GM18519 (cell line): ENCODE measurements around the gene XXYLT1.
"Not testable (repeated sequence)": the region's sequence is repeated elsewhere in the genome, so short reads cannot be mapped to it uniquely, and the experiment has no call there.

Experiments used
- ATAC-seq: cut with Tn5 transposase; IDR thresholded peaks from one replicate; pipeline ENCODE4 v1.9.1; 2021; ENCODE audit warnings: mild to moderate bottlenecking, moderate library complexity; ENCODE audit not compliant: unreplicated experiment, low FRiP score

XXYLT1 gene

DNA sequence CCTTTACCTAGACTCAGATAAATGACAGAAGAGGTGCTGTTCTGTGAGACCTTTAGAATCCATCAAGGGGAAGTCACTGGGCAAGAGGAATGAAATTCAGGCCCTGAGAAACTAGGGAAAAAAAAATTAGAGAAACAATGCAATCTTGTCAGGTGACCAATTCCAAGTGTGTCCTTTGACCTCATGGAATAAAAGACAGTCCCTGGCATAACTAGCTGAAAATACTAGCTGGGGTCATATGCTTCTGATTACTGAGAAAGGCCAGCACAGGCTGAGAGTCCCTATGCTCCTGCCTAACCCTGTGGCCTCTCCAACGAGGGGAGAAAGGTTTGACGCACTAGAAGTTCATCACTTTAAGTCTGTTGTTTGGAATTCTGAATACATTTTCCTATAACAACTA, 167.3 kb downstream of the XXYLT1 start:
- ATAC-seq = no peak

DNA sequence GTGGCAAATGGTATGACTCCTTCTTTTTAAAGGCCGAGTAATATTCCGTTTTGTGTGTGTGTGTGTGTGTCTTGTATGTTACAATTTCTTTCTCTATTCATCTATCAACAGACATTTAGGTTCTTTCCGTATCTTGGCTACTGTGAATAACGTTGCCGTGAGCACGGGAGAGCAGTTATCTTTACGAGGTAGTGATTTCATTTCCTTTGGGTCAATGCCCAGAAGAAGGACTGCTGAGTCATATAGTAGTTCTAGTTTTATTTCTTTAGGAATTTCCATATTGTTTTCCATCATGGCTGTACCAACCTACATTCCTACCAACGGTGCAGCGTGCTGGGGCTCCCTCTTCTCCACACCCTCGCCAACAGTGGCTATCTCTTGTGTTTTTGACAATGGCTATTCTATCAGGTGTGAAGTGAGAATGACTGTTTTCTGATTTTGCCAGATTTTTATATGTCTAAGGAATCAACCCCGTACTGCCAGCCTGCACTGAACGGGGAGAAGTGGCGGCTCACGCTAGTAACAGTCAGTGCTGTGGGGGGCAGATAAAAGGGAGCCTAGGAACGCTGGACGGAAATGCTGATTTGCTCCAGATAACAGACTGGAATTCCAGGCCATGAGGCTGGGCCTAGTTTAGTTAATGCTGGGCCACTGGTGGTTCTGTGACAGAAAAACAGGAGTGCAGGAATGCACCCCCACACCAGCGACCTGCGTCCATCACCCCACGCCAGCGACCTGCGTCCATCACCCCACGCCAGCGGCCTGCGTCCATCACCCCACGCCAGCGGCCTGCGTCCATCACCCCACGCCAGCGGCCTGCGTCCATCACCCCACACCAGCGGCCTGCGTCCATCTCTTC, 168.1 kb downstream of the XXYLT1 start:
- no peak for ATAC-seq

DNA sequence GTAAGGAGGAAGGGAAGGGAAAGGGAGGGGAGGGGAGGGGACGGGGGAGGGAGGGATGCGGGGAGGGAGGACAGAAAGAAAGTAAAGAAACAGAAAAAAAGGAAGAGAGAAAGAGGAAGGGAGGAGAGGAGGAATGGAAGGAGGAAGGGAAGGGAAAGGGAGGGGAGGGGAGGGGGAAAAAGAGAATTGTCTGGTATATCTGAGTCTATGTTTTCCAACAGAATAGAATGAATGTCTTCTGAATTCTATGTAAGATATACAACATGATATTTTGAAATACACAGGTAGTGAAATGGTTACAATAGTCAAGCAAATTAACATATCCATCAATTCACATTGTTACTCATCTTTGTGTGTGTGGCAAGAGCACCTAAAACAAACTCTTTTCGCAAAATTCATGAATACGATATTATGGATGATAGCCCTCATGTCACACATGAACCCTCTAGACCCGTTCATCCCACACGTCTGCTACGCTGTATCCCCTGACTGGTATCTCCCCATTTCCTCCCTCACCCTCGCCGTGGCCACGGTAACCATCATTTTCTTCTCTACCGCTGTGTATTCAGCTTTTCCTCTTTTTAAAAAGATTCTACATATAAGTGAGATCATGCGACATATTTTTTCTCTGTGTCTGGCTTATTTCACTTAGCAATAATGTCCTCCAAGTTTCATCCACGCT, 168.9 kb downstream of the XXYLT1 start:
- no peak for ATAC-seq

DNA sequence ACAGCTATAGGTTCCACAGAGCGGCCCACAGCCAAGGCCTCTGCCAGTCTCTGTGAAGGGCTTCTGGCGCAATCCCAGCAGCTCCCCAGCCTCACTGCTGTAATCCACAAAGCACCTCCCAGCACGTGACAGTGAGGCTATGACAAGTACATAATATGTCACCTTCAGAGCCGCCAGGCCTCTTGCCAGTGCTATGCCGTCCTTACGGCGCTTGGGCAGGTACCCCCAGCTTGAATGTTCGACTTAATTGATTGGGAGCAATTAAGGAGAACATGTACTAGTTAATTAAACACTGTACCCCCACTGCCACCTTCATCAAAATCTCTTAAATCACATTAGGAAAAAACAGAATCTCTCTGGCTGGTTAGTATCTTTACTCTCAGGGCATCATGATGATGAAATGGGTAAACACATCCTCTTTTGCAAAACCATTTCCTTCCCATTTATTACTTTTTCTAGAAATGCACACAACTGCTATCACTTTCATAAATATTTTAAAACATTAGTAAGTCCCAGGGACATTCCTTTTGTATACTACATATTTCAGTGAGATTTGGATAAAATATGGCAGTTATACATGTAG, 169.9 kb downstream of the XXYLT1 start:
- ATAC-seq = no peak

DNA sequence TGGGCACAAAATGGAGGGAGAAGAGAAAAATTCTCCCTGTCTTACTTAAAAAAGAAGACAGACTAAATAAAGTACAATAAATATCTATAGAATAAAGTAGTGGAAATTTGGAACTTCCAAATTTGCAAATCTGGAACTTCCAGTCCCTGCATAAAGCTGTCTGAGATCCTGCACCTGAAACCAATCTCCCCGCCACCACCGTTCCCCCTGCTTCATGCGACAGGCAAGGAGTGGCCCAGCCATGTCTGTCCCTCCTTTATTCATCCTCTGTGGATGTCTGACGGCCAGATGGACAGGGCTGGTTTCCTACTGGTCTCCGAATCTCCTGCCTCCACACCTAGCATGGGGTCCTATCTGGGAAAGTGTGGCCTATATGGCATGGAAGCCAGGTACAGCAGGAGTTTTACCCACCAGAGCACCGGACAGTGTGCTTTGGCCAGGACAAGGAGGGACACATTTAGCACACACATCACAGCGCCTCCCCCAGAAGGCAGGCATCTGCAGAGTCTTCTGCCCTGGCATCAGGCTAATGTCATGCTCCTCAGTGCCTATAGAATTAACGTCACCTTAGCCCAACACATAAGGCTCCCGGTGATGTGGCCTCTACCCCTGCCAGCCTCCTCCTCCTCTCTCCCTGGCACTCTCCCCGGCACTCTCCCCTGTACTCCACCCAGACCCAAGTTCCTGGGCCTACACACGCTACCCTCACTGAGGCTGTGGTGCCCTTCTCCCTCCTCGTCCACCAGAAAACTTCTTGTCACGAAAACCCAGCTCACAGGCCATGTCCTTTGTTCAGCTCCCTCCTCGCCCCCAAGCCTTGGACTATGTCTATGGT, 170.8 kb downstream of the XXYLT1 start:
- ATAC-seq = no peak

DNA sequence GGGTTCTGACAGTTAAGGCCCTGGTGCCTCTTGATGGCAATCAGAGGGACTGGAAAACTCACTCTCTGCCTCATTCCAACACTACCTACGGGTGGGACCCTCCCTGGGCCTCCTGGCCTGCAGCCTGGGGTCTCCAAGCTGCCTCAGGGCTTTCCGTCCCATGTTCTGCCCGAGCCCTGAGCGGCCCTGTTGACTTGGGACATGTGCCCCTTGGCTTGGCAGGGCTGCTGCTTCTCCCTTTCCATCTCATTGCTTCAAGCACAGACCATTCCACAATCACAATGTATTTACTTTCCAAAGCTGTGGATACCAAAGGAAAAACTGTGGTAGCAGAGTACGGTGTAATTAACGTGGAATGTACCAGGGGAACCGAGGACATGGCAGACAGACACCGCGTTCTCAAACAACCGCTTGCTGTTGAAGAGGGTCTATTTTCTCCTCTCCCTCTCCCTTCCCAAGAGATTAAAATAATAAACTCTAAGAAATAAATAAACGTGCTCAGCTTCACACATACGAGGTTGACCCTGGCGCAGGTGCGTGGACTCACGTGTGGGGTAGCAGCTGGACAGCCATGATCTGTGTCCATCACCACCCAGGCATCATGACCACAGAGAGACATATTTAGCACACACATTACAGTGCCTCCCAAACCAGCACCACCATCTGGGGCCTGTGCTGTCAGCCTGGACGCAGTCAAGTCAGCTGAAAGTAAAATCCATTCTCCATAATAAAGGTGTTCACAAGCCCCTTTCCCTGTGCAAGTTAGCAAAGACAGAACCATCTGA, 172.0 kb downstream of the XXYLT1 start:
- ATAC-seq = no peak

DNA sequence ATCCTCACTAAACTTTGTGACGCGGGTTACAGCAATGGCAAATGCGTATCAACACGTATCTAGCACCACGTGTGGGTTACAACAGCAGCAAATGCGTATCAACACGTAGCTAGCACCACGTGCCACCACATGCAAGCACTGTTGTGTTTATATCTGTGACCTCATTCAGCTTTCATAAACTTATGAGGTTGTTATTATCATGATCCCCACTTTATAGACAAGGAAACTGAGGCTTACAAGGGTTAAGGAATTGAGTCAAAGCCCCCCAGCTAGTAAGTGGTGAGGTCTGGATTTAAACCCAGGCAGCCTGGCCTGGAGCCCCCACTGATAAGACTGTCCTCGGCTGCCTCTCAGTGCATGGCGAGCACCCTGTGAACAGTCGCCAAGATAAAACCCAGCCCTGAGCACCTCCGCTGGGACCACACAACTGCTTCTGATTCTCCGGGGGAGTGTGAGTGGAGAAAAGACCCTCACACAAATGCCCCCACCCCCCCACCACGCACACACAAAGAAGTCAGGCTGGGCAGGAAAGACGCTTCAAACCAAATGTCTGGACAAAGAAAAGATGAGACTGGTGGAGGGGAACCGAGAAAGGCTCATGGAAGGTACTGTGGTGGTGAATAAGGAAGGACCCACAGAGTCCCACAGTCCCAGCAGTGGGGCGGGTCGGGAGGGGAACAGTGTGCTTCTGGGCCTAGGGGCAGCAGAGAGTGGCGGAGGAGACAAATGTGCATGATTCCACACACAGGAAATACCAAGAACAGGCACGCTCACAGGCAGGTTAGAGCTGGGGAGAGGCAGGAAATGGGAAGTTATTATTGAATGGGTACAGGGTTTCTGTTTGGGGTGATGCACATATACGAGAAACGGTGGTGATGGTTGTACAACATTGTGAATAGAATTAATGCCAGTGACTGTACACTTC, 173.4 kb downstream of the XXYLT1 start:
- ATAC-seq = no peak

DNA sequence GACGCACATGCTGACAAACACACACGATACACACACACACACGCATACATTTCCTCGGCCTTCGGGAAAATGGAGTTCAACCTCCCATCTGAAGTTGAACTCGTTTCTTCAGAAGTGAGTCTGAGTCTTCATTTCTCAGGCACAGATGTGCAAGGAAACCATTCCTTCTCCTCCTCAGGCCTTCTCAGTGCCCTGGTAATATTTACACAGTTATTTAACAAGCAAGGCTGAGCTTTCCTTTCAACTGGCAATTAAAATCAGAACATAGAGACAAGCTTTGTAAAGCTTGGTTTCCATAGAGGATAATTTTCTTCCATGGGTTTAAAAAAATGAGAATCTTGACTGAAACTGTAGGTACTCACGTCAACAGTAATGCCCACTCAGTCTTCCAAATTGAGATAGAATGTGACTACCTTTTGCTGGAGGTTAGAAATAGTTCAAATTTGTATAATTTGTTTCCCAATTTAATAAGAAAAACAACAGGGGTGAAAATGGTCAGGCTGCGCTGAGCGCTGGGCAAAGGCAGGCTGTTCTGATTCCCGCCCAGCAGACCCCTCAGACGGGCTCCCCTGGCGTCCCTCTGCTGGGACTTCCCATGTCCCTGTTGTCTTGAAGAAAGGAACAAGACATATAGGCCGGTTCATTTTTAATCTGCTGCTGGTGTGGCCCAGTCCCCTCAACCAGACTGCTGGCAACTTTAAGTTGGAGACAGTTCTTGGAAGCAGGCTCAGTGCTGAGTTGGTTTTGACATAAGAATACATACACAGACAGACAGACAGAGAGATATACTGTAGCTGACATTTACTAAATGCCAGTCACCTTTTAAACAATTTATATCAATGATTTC, 174.3 kb downstream of the XXYLT1 start:
- ATAC-seq = no peak

DNA sequence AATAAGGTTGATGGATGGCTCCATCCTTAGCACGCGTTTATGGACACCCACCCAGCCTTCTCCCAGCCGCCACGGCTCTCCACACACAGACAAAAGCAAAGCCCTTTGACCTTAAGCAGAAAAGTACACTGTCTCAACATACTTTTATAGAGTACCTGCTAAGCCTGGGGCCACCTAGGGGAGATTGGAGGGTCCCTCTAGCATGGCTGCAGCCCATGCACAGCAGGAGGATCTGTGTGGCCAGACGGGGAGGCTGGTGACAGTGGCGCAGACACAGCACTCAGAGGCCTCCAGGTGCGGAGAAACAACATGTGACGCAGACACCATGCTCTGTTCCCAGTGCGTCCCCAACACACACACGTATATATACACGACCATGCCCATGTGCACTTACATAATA, 174.9 kb downstream of the XXYLT1 start:
- no peak for ATAC-seq

DNA sequence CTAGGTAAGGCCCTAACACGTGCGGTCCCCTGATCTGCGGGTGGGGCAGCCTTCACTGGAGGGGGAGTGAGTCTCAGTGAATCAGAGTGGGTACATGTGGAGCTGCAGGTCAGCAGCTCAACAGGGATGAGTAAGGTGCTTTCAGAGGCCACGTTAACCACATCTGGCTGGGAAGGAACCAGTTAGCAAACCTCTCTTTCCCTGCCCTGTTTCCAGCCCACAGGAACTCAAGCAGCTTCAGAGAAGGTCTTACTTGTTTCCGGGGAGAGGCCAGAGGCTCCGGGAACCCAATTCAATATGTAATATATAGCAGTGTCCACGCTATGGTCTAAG, 175.3 kb downstream of the XXYLT1 start:
- ATAC-seq = no peak

DNA sequence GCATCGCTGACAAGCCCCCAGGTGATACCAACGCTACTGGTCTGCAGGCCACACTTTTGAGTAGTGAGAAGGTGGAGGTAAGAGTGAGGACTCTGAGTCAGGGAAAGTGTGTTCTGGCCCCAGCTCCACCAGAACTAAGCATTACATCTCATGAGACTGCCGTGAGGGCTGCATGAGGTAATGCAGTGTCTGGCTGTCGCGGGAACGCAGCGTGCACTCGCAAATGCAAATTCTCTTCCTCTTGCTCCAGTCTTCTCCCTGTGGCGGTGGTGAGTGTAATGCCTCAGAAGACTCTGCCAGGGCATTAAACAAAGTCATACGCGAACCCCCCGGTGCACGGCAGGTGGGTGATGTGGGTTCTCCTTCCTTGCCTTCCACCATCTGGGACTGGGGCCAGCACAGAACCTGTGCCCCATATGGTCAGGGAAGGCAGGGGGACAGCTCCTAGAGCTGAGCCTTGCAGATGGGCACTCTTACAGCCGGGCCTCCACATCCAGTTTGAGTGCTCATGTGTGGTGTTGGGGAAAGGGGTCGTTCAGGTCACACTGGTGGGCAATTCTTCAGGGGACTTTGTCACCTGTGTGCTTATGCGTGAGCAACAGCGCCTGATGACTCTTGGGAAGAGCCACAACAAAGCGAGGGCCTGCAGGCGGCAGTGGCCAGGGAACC, 175.8 kb downstream of the XXYLT1 start:
- peak; percentile 79 for ATAC-seq

DNA sequence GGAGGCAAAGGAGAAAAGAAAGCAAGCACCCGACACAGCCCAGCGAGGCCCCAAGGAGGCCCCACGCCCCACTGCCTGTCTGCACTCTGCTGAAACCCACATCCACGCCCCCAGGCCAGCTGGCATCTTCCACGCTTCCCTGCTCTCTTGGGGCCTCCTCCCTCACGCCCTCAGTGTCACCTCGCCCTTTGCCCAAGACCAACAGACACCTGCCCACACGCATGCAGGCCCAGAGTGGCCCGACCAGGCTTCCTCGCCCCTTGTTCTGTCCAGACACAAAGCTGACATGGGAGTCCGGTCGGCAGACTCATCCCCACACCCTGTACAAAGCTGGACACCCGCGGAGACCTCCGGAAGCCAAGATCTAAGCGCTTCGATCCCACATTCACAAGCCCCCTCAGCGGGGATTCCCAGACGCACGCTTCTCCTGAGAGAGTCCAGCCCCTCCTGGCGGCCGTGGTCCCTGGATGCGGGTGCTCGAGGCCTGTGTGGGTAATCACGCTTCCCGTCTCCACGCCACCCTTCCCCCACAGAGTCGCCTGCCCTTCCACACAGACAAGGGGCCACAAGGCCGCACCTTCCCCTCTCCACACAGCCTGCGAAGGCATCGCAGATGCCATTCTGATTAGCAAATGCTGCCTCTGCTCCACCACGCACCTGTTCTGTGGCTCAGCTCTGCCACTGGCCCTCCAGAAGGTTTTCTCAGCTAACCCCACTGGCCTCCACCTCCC, 176.6 kb downstream of the XXYLT1 start:
- ATAC-seq = no peak

DNA sequence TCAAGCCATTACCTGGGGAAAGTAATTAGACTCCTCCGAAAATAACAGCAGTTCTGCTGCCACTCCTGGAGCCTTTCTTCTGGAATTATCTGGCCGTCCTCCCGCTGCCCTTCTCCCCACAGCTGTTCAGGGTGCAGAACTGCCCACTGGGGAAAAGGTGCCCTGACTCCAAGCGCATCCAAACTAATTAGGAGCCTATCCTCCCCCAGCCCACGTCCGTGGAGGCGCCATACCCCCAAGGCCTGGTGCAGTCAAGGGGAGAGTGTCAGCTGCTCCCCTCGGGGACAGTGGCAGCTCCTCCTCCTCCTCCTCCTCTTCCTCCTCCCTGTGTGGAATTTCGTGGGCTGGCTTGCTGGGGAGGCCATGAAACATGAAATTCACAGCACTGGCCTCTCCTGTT, 177.2 kb downstream of the XXYLT1 start:
- no peak for ATAC-seq

DNA sequence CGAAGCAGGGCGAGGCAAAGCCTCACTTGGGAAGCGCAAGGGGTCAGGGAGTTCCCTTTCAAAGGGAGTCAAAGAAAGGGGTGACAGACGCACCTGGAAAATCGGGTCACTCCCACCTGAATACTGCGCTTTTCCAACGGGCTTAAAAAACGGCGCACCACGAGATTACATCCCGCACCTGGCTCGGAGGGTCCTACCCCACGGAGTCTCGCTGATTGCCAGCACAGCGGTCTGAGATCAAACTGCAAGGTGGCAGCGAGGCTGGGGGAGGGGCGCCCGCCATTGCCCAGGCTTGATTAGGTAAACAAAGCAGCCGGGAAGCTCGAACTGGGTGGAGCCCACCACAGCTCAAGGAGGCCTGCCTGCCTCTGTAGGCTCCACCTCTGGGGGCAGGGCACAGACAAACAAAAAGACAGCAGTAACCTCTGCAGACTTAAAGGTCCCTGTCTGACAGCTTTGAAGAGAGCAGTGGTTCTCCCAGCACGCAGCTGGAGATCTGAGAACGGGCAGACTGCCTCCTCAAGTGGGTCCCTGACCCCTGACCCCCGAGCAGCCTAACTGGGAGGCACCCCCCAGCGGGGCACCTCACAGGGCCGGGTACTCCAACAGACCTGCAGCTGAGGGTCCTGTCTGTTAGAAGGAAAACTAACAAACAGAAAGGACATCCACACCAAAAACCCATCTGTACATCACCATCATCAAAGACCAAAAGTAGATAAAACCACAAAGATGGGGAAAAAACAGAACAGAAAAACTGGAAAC, 182.9 kb downstream of the XXYLT1 start:
- not testable (repeated sequence) for ATAC-seq

DNA sequence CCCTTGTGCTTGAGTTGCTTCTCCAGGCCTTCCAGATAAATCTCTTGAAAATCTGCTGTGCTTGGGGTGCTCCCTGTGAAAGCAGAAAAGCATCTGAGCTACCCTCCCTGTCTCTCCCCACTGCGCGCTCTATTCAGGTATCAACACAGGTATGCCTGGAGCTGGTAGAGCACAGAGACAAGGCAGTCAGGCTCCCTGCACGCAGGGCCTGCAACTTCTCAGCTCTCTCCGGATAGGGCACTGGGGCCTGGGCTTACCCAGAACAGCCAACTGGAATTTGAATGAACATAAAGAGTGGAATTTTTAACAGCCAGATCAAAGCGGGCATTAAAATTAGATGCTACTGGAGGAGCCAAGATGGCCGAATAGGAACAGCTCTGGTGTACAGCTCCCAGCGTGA, 183.6 kb downstream of the XXYLT1 start:
- ATAC-seq = no peak

DNA sequence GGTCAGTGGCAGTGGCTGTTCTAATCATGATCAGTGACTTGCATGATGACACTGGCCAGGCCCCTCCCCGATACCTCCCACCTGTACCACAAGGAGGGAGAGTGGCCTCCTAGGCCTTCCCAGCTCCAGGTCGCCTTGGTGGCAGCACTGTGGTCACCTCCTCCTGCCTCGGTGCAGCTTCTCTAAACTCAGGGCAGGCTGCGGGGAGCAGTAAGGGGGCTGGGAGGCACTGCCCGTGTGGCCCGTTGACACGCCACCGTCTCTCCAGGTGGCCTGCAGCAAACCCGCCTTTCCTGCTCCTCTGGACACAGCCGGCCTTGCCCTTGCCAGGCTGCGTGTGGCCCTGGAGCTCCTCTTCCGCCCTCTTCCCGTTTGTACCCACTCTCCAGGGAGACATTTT, 184.1 kb downstream of the XXYLT1 start:
- ATAC-seq = no peak
